ENCODE data around the gene MAPK8IP2.

DNA sequence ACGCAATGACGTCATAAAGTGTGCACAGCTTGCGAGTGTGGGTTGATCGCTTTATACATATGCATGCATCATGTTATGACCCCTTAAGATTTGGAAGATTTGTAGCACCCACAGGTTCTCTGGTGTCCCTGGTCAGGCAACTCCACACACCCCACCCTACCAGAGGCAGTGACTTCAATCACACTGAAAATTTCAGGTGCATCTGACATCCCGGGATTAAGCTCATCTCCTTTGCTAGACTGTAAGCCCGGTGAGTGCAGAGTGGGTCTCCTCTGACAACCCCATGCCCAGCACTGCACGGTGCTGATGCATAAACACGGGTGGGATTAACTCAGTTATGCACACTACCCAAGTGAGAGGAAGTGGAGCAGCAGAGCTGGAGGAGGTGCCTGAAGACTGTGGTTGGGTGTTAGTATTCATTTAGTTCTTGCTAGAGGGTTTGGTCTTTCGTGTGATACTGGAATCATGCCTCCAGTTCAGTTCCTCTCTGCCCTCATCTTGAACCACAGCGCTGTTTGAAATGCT, 20.8 kb downstream of the MAPK8IP2 start:
- TF ChIP-seq, protein P1, sequence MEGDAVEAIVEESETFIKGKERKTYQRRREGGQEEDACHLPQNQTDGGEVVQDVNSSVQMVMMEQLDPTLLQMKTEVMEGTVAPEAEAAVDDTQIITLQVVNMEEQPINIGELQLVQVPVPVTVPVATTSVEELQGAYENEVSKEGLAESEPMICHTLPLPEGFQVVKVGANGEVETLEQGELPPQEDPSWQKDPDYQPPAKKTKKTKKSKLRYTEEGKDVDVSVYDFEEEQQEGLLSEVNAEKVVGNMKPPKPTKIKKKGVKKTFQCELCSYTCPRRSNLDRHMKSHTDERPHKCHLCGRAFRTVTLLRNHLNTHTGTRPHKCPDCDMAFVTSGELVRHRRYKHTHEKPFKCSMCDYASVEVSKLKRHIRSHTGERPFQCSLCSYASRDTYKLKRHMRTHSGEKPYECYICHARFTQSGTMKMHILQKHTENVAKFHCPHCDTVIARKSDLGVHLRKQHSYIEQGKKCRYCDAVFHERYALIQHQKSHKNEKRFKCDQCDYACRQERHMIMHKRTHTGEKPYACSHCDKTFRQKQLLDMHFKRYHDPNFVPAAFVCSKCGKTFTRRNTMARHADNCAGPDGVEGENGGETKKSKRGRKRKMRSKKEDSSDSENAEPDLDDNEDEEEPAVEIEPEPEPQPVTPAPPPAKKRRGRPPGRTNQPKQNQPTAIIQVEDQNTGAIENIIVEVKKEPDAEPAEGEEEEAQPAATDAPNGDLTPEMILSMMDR (conservative IDR thresholded peaks at IDR 0.05; ENCODE audit: low read depth, low read length): no peak
- no peak for TF ChIP-seq EZH2 (IDR thresholded peaks at IDR 0.05; ENCODE audit: borderline replicate concordance, low read depth, low read length, poor library complexity, severe bottlenecking)
